Heart right ventricle (tissue), 16 donors: ENCODE results near the gene CAMKMT. TPM values are rescaled to one million over a fixed set of nuclear protein-coding genes. Genes with fewer than 3 reads are reported as not detected.

Experiments used
- ATAC-seq, 8 donors: fragments of 200-7000 bp; cut with Tn5 transposase; one replicate each; pipeline ENCODE4 v1.9.1; 2020; ENCODE audit warnings: mild to moderate bottlenecking in 8 of 8, moderate library complexity in 8 of 8, moderate number of reproducible peaks in 1 of 8
- DNase-seq, 2 donors: peaks; one replicate each; pipeline ENCODE4 v3.0.0-alpha.2; 2020
- H3K27ac ChIP-seq, 10 donors: fragments of 200-600 bp; sonication (generic) in 2 of 10; one replicate each; pipeline versions ENCODE4 v1.5.0 to v1.8.0; 2020 to 2022; ENCODE audit warnings: mild to moderate bottlenecking in 3 of 10
- H3K27me3 ChIP-seq, 7 donors: fragments of 200-600 bp; one replicate each; pipeline ENCODE4 v1.8.0; 2021 to 2022; ENCODE audit warnings: mild to moderate bottlenecking in 2 of 7
- H3K36me3 ChIP-seq, 9 donors: fragments of 200-600 bp; sonication (generic) in 1 of 9; one replicate each; pipeline versions ENCODE4 v1.5.0 to v1.8.0; 2020 to 2022; ENCODE audit warnings: mild to moderate bottlenecking in 2 of 9
- H3K4me1 ChIP-seq, 9 donors: fragments of 200-600 bp; sonication (generic) in 1 of 9; one replicate each; pipeline versions ENCODE4 v1.5.0 to v1.8.0; 2020 to 2022; ENCODE audit warnings: mild to moderate bottlenecking in 4 of 9
- H3K4me3 ChIP-seq, 10 donors: fragments of 200-600 bp; sonication (generic) in 2 of 10; one replicate each; pipeline versions ENCODE4 v1.5.0 to v1.8.0; 2020 to 2022; ENCODE audit warnings: mild to moderate bottlenecking in 7 of 10, moderate library complexity in 2 of 10
- H3K9me3 ChIP-seq, 11 donors: fragments of 200-600 bp in 10 of 11; sonication (generic) in 2 of 11; one replicate each; pipeline versions ENCODE4 v1.5.0 to v1.8.0; 2013 to 2022; ENCODE audit warnings: mild to moderate bottlenecking in 2 of 11, control low read depth in 1 of 11, moderate library complexity in 1 of 11
- CTCF ChIP-seq, 9 donors: fragments of 200-600 bp; sonication (generic) in 2 of 9; IDR thresholded peaks; one replicate each; pipeline versions ENCODE4 v1.5.0 to v1.8.0; 2021 to 2022; ENCODE audit warnings: antibody characterized with exemption in 9 of 9, mild to moderate bottlenecking in 5 of 9, moderate library complexity in 1 of 9
- WGBS, 2 donors: extraction: QIAGEN DNeasy Blood & Tissue Kit; methylation state at CpG; one replicate each; pipeline ENCODE4 v1.1.7; 2013; ENCODE audit warnings: inconsistent platforms in 1 of 2; 5-methylcytosine and 5-hydroxymethylcytosine counted together
- intact Hi-C, 10 donors: fragments of 100-400 bp; cut with DNase I; formaldehyde crosslinking; loops; one replicate each; pipeline versions ENCODE4 v1.11.1 to v1.14.2; 2022
- polyA plus RNA-seq, 2 donors: library from polyadenylated mRNA; stranded (reverse); fragments of 200-250 nt; gene quantifications; one replicate each; pipeline ENCODE4 v1.2.3, GENCODE V29; 2013
- total RNA-seq, 10 donors: library from RNA; stranded (reverse); fragmentation: NEBNext Ultra II Directional in 3 of 10; extraction: Animal tissue kit (Norgen Biotek cat#: 25700) in 3 of 10; gene quantifications; one replicate each; pipeline versions ENCODE4 v1.2.1 to v1.2.4, GENCODE V29; 2021 to 2023
- donor health status: Arrhythmogenic right ventricular cardiomyopathy.
- donor health status: ischemic (EF 13 %, LVEDD 7.1; RV severe dilation, severe dysfunction).
- donor health status: healthy with polysubstance abuse.
- donor health status: DM: no; HTN: yes; CAD: no.
- donor health status: DM: no; HTN: no; CAD: no.
- donor health status: ischemic (EF 25% LVEDD 6.9; RV normal size, moderate dysfunction).
- donor health status: ischemic (EF 25% LVEDD 5.7; RV mildly dilated, moderate dysfunction).
- donor health status: healthy.
- donor health status: DM: yes; HTN: yes; CAD: no.
- donor health status: Ischemic cardiomyopathy.
- donor health status: ischemic (EF 35%, LVEDD 5.7; RV mildly dilated, moderate dysfunction).
- donor health status: nonischemic (EF 11% LVEDD 7.7; RV severe dilation, severe dysfunction).
- donor health status: DM: yes; HTN: yes; CAD: no.
- donor health status: PGD.
- donor health status: ischemic (EF 29% LVEDD 5.4; RV normal size, mild dysfunction).
- donor health status: nonischemic (EF 23%, LVEDD 6.1; RV moderate dilation, normal function).

Gene CAMKMT
- total and polyA plus RNA-seq, 12 donors = 4.1 to 6.4 (median 4.8) TPM

- Histone ChIP-seq H3K4me1 (peaks cover 0 to 8% (median 0%) of the 10 kb centered on the region in 9 donors), H3K27me3 (no peaks in the 10 kb centered on the region), H3K27ac (no peak overlapping the region), H3K9me3 (no peaks in the 10 kb centered on the region), H3K4me3 (no peak overlapping the region), H3K36me3 (no peaks in the 10 kb centered on the region)
- intact Hi-C loops = loop anchor here in 1 of 10 donors (10.0 kb wide), 1 partner anchor 155 kb away; no protein-coding TSS in a partner anchor
- no peak for ATAC-seq
- no peak for TF ChIP-seq CTCF (IDR thresholded peaks at IDR 0.05)
- WGBS, 2 donors = 96 to 99% methylated on average over 4 of the region's 4 CpGs
- DNase-seq = no peak
These were observed 188.1 kb downstream of the CAMKMT start for GRCh38 chr2:44549856-44550255.

GRCh38 chr2:44550561-44550960, 188.8 kb downstream of the CAMKMT start:
- DNase-seq (no peak), ATAC-seq (no peak)
- intact Hi-C loops = loop anchor here in 1 of 10 donors (10.0 kb wide), 1 partner anchor 154 kb away; no protein-coding TSS in a partner anchor
- no peak overlapping the region for H3K4me3 ChIP-seq
- no peak for TF ChIP-seq CTCF (IDR thresholded peaks at IDR 0.05)
- no peak overlapping the region for H3K27ac ChIP-seq
- H3K9me3 ChIP-seq = no peaks in the 10 kb centered on the region
- WGBS, 2 donors = 96 to 97% methylated on average over 2 of the region's 2 CpGs
- H3K4me1 ChIP-seq = peaks cover 0 to 8% (median 0%) of the 10 kb centered on the region in 9 donors
- H3K36me3 ChIP-seq = no peaks in the 10 kb centered on the region
- H3K27me3 ChIP-seq = no peaks in the 10 kb centered on the region

GRCh38 chr2:44551497-44551896, 189.8 kb downstream of the CAMKMT start:
- DNase-seq (no peak), ATAC-seq (no peak)
- intact Hi-C loops = loop anchor here in 1 of 10 donors (10.0 kb wide), 1 partner anchor 153 kb away; no protein-coding TSS in a partner anchor
- Histone ChIP-seq H3K27me3 (no peaks in the 10 kb centered on the region), H3K9me3 (no peaks in the 10 kb centered on the region), H3K4me1 (peaks cover 0 to 8% (median 0%) of the 10 kb centered on the region in 9 donors), H3K4me3 (no peak overlapping the region), H3K36me3 (no peaks in the 10 kb centered on the region), H3K27ac (no peak overlapping the region)
- WGBS, 2 donors = 76 to 100% methylated on average over 1 of the region's 1 CpG
- no peak for TF ChIP-seq CTCF (IDR thresholded peaks at IDR 0.05)

- DNase-seq (no peak), ATAC-seq (no peak)
- Histone ChIP-seq H3K9me3 (no peaks in the 10 kb centered on the region), H3K27ac (no peak overlapping the region), H3K36me3 (no peaks in the 10 kb centered on the region), H3K4me3 (no peak overlapping the region), H3K4me1 (peaks cover 0 to 8% (median 0%) of the 10 kb centered on the region in 9 donors), H3K27me3 (no peaks in the 10 kb centered on the region)
- 67 to 77% methylated on average over 4 of the region's 4 CpGs for WGBS, 2 donors
- intact Hi-C loops = loop anchor here in 2 of 10 donors (2.0 to 10.0 kb wide), 2 partner anchors 29 to 151 kb away; no protein-coding TSS in a partner anchor
- TF ChIP-seq CTCF (IDR thresholded peaks at IDR 0.05) = no peak
These were observed 191.7 kb downstream of the CAMKMT start for GRCh38 chr2:44553456-44553855.
